ENCODE data around the gene TMEM138.

GRCh38 chr11:61335355-61335710 is 26.8 kb upstream of the TMEM138 start:
- TF ChIP-seq ZNF274 (IDR thresholded peaks at IDR 0.05; ENCODE audit: low read depth, low read length): no peak
- no peak for TF ChIP-seq YY1 (IDR thresholded peaks at IDR 0.05; ENCODE audit: insufficient read depth, insufficient read length)

Data from NT2/D1 (cell line).